IMR-90 (cell line): ENCODE data around the gene LMX1A. TPM values are rescaled to one million over a fixed set of nuclear protein-coding genes. Genes with fewer than 3 reads are reported as not detected.

Experiments used
- ATAC-seq: fragments of 200-7000 bp; cut with Tn5 transposase; 2 replicates; pipeline ENCODE4 v1.9.1; 2020; ENCODE audit warnings: low read depth, mild to moderate bottlenecking, moderate library complexity
- BruUV-seq: library from RNA; stranded (reverse); fragments of 400-500 nt; replicated peaks from 2 replicates; lab custom pipeline; 2021; lab: Mats Ljungman, UMichigan
- CTCF ChIA-PET: fragments of 300-600 bp; formaldehyde crosslinking; extraction: SDS; loops from one replicate; lab custom pipeline; 2021; ENCODE audit warnings: antibody characterized with exemption; lab: Yijun Ruan, JAX
- POLR2A ChIA-PET: fragments of 300-600 bp; sonication (Branson Sonifier 250); formaldehyde crosslinking; loops from one replicate; lab custom pipeline; 2022; ENCODE audit warnings: antibody characterized with exemption; ENCODE audit not compliant: unreplicated experiment; lab: Charles Lee
- DNase-seq: peaks from one replicate; pipeline ENCODE4 v3.0.0; 2013
- H2AFZ ChIP-seq: replicated peaks from 2 replicates; pipeline ENCODE3; 2013; ENCODE audit warnings: low read length, mild to moderate bottlenecking; ENCODE audit not compliant: poor library complexity
- H2AK5ac ChIP-seq: 2 replicates; pipeline ENCODE4 v1.6.1; 2013; ENCODE audit warnings: low read depth, low read length, inconsistent platforms
- H2AK9ac ChIP-seq: replicated peaks from 2 replicates; pipeline ENCODE3; 2013; ENCODE audit warnings: mild to moderate bottlenecking, low read depth, low read length, moderate library complexity; ENCODE audit not compliant: poor library complexity
- H2BK120ac ChIP-seq: 2 replicates; pipeline ENCODE4 v1.6.1; 2013; ENCODE audit warnings: low read depth, low read length, inconsistent platforms
- H2BK15ac ChIP-seq: 3 replicates; pipeline ENCODE4 v1.6.1; 2013; ENCODE audit warnings: low read depth, low read length, inconsistent platforms
- H2BK20ac ChIP-seq: 2 replicates; pipeline ENCODE4 v1.6.1; 2013; ENCODE audit warnings: low read depth, mild to moderate bottlenecking, inconsistent platforms, low read length, moderate library complexity
- H2BK5ac ChIP-seq: 2 replicates; pipeline ENCODE4 v1.6.1; 2013; ENCODE audit warnings: mild to moderate bottlenecking, low read depth, low read length, inconsistent platforms; ENCODE audit not compliant: poor library complexity, severe bottlenecking
- H3K14ac ChIP-seq: replicated peaks from 2 replicates; pipeline ENCODE4 v1.6.1; 2013; ENCODE audit warnings: low read depth, low read length, inconsistent platforms
- H3K18ac ChIP-seq: 2 replicates; pipeline ENCODE4 v1.6.1; 2013; ENCODE audit warnings: low read depth, low read length, control low read depth
- H3K23ac ChIP-seq: 2 replicates; pipeline ENCODE4 v1.6.1; 2013; ENCODE audit warnings: low read depth, low read length, inconsistent platforms
- H3K27ac ChIP-seq: 2 replicates; pipeline ENCODE4 v1.5.1; 2013; ENCODE audit warnings: mild to moderate bottlenecking, control low read depth, low read length; ENCODE audit not compliant: insufficient read depth
- H3K27me3 ChIP-seq: 2 replicates; pipeline ENCODE4 v1.6.1; 2013; ENCODE audit warnings: low read length; ENCODE audit not compliant: control insufficient read depth, insufficient read depth
- H3K36me3 ChIP-seq: 2 replicates; pipeline ENCODE4 v1.6.1; 2013; ENCODE audit warnings: low read length, mixed read lengths; ENCODE audit not compliant: control insufficient read depth, insufficient read depth
- H3K4ac ChIP-seq: 2 replicates; pipeline ENCODE4 v1.6.1; 2013; ENCODE audit warnings: low read depth, low read length, inconsistent platforms
- H3K4me1 ChIP-seq: 2 replicates; pipeline ENCODE4 v1.6.1; 2013; ENCODE audit warnings: low read length, mixed read lengths; ENCODE audit not compliant: control insufficient read depth, insufficient read depth
- H3K4me2 ChIP-seq: 2 replicates; pipeline ENCODE4 v1.6.1; 2013; ENCODE audit warnings: low read depth, mild to moderate bottlenecking, control low read depth, low read length, moderate library complexity
- H3K4me3 ChIP-seq: 2 replicates; pipeline ENCODE4 v1.5.1; 2013; ENCODE audit warnings: low read depth, mild to moderate bottlenecking, control low read depth, low read length, moderate library complexity; ENCODE audit not compliant: insufficient read depth
- H3K56ac ChIP-seq: 2 replicates; pipeline ENCODE4 v1.6.1; 2013; ENCODE audit warnings: low read length, inconsistent platforms; ENCODE audit not compliant: insufficient read depth; ENCODE audit errors: extremely low read depth
- H3K79me1 ChIP-seq, 2 experiments: 2 replicates each; pipeline ENCODE4 v1.6.1; 2013; ENCODE audit warnings: low read length in 2 of 2, inconsistent platforms in 1 of 2, low read depth in 1 of 2
- H3K9ac ChIP-seq: 2 replicates; pipeline ENCODE4 v1.6.1; 2013; ENCODE audit warnings: low read depth, low read length, control low read depth
- H3K9me1 ChIP-seq: 2 replicates; pipeline ENCODE4 v1.6.1; 2013; ENCODE audit warnings: low read length, inconsistent platforms; ENCODE audit not compliant: insufficient read depth
- H3K9me3 ChIP-seq: 2 replicates; pipeline ENCODE4 v1.6.1; 2013; ENCODE audit warnings: low read length; ENCODE audit not compliant: control insufficient read depth, insufficient read depth
- H4K20me1 ChIP-seq: 2 replicates; pipeline ENCODE4 v1.6.1; 2013; ENCODE audit warnings: low read length, inconsistent platforms; ENCODE audit not compliant: insufficient read depth
- H4K5ac ChIP-seq: 2 replicates; pipeline ENCODE4 v1.6.1; 2013; ENCODE audit warnings: mild to moderate bottlenecking, low read depth, low read length, control low read depth
- H4K8ac ChIP-seq, 2 experiments: 2 replicates each; pipeline ENCODE4 v1.6.1; 2013; ENCODE audit warnings: low read depth in 2 of 2, low read length in 2 of 2, control low read depth in 1 of 2, inconsistent platforms in 1 of 2
- H4K91ac ChIP-seq: 2 replicates; pipeline ENCODE4 v1.6.1; 2013; ENCODE audit warnings: low read depth, low read length, inconsistent platforms; ENCODE audit not compliant: insufficient read depth
- BHLHE40 ChIP-seq: fragments of 150-350 bp; IDR thresholded peaks from 2 replicates; pipeline ENCODE4 v1.6.1; 2016; ENCODE audit warnings: mild to moderate bottlenecking, low read depth, low read length
- CEBPB ChIP-seq: IDR thresholded peaks from 2 replicates; pipeline ENCODE4 v1.6.1; 2012; ENCODE audit warnings: low read depth, low read length, improper control_type of control experiment
- CHD1 ChIP-seq: IDR thresholded peaks from 2 replicates; pipeline ENCODE4 v1.6.1; 2012; ENCODE audit warnings: low read depth, low read length, improper control_type of control experiment
- CTCF ChIP-seq: conservative IDR thresholded peaks from 2 replicates; pipeline ENCODE4 v1.5.1; 2012; ENCODE audit warnings: mild to moderate bottlenecking, low read depth, low read length, improper control_type of control experiment
- ELK1 ChIP-seq: fragments of 150-350 bp; IDR thresholded peaks from 2 replicates; pipeline ENCODE4 v1.6.1; 2016; ENCODE audit warnings: low read depth, mild to moderate bottlenecking, low read length, moderate library complexity, borderline replicate concordance
- FOS ChIP-seq: fragments of 150-350 bp; IDR thresholded peaks from 2 replicates; pipeline ENCODE4 v1.6.1; 2016; ENCODE audit warnings: low read depth, low read length
- MAFK ChIP-seq: IDR thresholded peaks from 2 replicates; pipeline ENCODE4 v1.6.1; 2012; ENCODE audit warnings: low read depth, low read length, improper control_type of control experiment
- MAZ ChIP-seq: IDR thresholded peaks from 2 replicates; pipeline ENCODE4 v1.6.1; 2012; ENCODE audit warnings: low read depth, mild to moderate bottlenecking, low read length, improper control_type of control experiment, moderate library complexity, borderline replicate concordance
- MXI1 ChIP-seq: IDR thresholded peaks from 2 replicates; pipeline ENCODE4 v1.6.1; 2012; ENCODE audit warnings: low read depth, mild to moderate bottlenecking, low read length, moderate library complexity, borderline replicate concordance
- NFE2L2 ChIP-seq: fragments of 150-350 bp; IDR thresholded peaks from 2 replicates; pipeline ENCODE4 v1.6.1; 2016; ENCODE audit warnings: low read depth, mild to moderate bottlenecking, low read length
- POLR2A ChIP-seq: IDR thresholded peaks from 2 replicates; pipeline ENCODE4 v1.6.1; 2012; ENCODE audit warnings: mild to moderate bottlenecking, low read depth, low read length
- RAD21 ChIP-seq: IDR thresholded peaks from 2 replicates; pipeline ENCODE4 v1.6.1; 2012; ENCODE audit warnings: low read length, improper control_type of control experiment
- RCOR1 ChIP-seq: IDR thresholded peaks from 2 replicates; pipeline ENCODE4 v1.6.1; 2012; ENCODE audit warnings: mild to moderate bottlenecking, low read length, improper control_type of control experiment; ENCODE audit not compliant: insufficient replicate concordance
- RFX5 ChIP-seq: IDR thresholded peaks from 2 replicates; pipeline ENCODE4 v1.8.0; 2012; ENCODE audit warnings: low read depth, mild to moderate bottlenecking, low read length, moderate library complexity
- SMC3 ChIP-seq: fragments of 150-350 bp; IDR thresholded peaks from 2 replicates; pipeline ENCODE4 v1.6.1; 2016; ENCODE audit warnings: low read depth, mild to moderate bottlenecking, antibody characterized with exemption, low read length, moderate library complexity
- USF2 ChIP-seq: fragments of 150-350 bp; IDR thresholded peaks from 2 replicates; pipeline ENCODE4 v1.6.1; 2017; ENCODE audit warnings: mild to moderate bottlenecking, antibody characterized with exemption, low read length, low read depth
- WGBS, 2 experiments: methylation state at CpG; one replicate each; pipeline versions ENCODE4 v1.1.5 to v1.1.7; 2013; ENCODE audit warnings: missing lambda C conversion rate in 2 of 2; ENCODE audit not compliant: insufficient read length in 1 of 2; ENCODE audit errors: extremely low coverage in 2 of 2; 5-methylcytosine and 5-hydroxymethylcytosine counted together
- dilution Hi-C: fragments of 300-500 bp; cut with HindIII; formaldehyde crosslinking; loops from one replicate; pipeline ENCODE4 v1.14.3; 2018; ENCODE audit warnings: low sequenced_read_pairs; ENCODE audit not compliant: unreplicated experiment
- in situ Hi-C: fragments of 300-500 bp; cut with MboI; formaldehyde crosslinking; loops from 3 replicates; pipeline ENCODE4 v1.14.3; 2019; ENCODE audit warnings: low sequenced_read_pairs, inconsistent platforms, mixed read lengths
- intact Hi-C: fragments of 100-400 bp; cut with micrococcal nuclease; formaldehyde crosslinking; loops from 2 replicates; pipeline ENCODE4 v1.10.0; 2022
- polyA plus RNA-seq, 3 experiments: library from polyadenylated mRNA; depleted of rRNA; stranded (reverse); fragments of >200 nt; gene quantifications; 2 replicates each; pipeline ENCODE4 v1.2.3, GENCODE V29; 2012; ENCODE audit warnings: low replicate concordance in 1 of 3
- total RNA-seq: library from RNA; depleted of rRNA; stranded (reverse); fragments of >200 nt; gene quantifications from 2 replicates; pipeline ENCODE4 v1.2.3, GENCODE V29; 2012

LMX1A gene
- total and polyA plus RNA-seq, 2 of the 4 experiments (the other 2 are of a cell fraction) = not detected

- H4K8ac ChIP-seq = no peak overlapping the region
- H3K18ac ChIP-seq = no peak overlapping the region
- no peak overlapping the region for H3K14ac ChIP-seq
- no peaks in the 10 kb centered on the region for H3K4me1 ChIP-seq
- H3K23ac ChIP-seq = no peak overlapping the region
- H4K91ac ChIP-seq = no peak overlapping the region
- no peak overlapping the region for H3K9ac ChIP-seq
- dilution Hi-C loops = no loop called here
- H3K79me1 ChIP-seq = no peaks in the 10 kb centered on the region
- no peak overlapping the region for H3K4ac ChIP-seq
- intact Hi-C loops = no loop called here
- TF ChIP-seq MXI1 (no peak), FOS (no peak), SMC3 (no peak), RCOR1 (no peak), MAFK (no peak), CHD1 (no peak), ELK1 (no peak), NFE2L2 (no peak), RFX5 (no peak), BHLHE40 (no peak), CTCF (no peak), CEBPB (no peak), POLR2A (no peak), MAZ (no peak), USF2 (no peak), RAD21 (no peak)
- POLR2A ChIA-PET = no interaction called here
- no TSS peak for BruUV-seq
- no peaks in the 10 kb centered on the region for H4K20me1 ChIP-seq
- no peak overlapping the region for H2BK5ac ChIP-seq
- no peak overlapping the region for H3K4me2 ChIP-seq
- no peak overlapping the region for H2BK20ac ChIP-seq
- no peaks in the 10 kb centered on the region for H3K9me1 ChIP-seq
- no peak overlapping the region for H3K27ac ChIP-seq
- whole genome bisulfite sequencing, 2 experiments = 44% methylated on average over 2 of the region's 3 CpGs; no CpG with 5 or more reads in 1 of the 2 experiments
- no peaks in the 10 kb centered on the region for H3K36me3 ChIP-seq
- no peak overlapping the region for H2BK120ac ChIP-seq
- H3K27me3 ChIP-seq = no peaks in the 10 kb centered on the region
- H4K5ac ChIP-seq = no peak overlapping the region
- no peak overlapping the region for H2BK15ac ChIP-seq
- no peak overlapping the region for H2AK9ac ChIP-seq
- in situ Hi-C loops = no loop called here
- H2AFZ ChIP-seq = no peak overlapping the region
- no peak overlapping the region for H2AK5ac ChIP-seq
- ATAC-seq (no peak), DNase-seq (no peak)
- no peak overlapping the region for H3K4me3 ChIP-seq
- H3K9me3 ChIP-seq = no peaks in the 10 kb centered on the region
- CTCF ChIA-PET = no interaction called here
- no peak overlapping the region for H3K56ac ChIP-seq
Measured at GRCh38 chr1:165281207-165281901, 75.2 kb downstream of the LMX1A start.
